SK-N-SH treated with all-trans-retinoic acid at 6 μM for 48 hours (cell line): ENCODE data around the gene NRXN3.

Source experiments
- ARNTL ChIP-seq: fragments of 450-650 bp; formaldehyde crosslinking; IDR thresholded peaks from 2 replicates; pipeline ENCODE4 v1.5.0; 2020; ENCODE audit warnings: low read depth, mild to moderate bottlenecking, moderate library complexity, borderline replicate concordance
- BACH2 ChIP-seq: fragments of 250-450 bp; sonication (Bioruptor Pico); IDR thresholded peaks from 2 replicates; pipeline ENCODE4 v1.9.0; 2021; ENCODE audit warnings: mild to moderate bottlenecking, borderline replicate concordance
- PPARA ChIP-seq: fragments of 250-450 bp; sonication (Bioruptor Pico); IDR thresholded peaks from 2 replicates; pipeline ENCODE4 v1.5.0; 2020; ENCODE audit warnings: mild to moderate bottlenecking, borderline replicate concordance
- RARB ChIP-seq: fragments of 250-450 bp; sonication (Bioruptor Pico); IDR thresholded peaks from 2 replicates; pipeline ENCODE4 v1.8.0; 2021; ENCODE audit warnings: mild to moderate bottlenecking, moderate library complexity
- TOX ChIP-seq: fragments of 250-450 bp; sonication (Bioruptor Pico); IDR thresholded peaks from 2 replicates; pipeline ENCODE4 v1.8.0; 2021; ENCODE audit warnings: mild to moderate bottlenecking, moderate library complexity, borderline replicate concordance
- ZFP3 ChIP-seq: fragments of 250-450 bp; sonication (Bioruptor Pico); IDR thresholded peaks from 2 replicates; pipeline ENCODE4 v1.5.0; 2020; ENCODE audit warnings: mild to moderate bottlenecking, moderate library complexity
- TF ChIP-seq, protein P1 (sequence below): fragments of 250-450 bp; sonication (Bioruptor Pico); IDR thresholded peaks from 2 replicates; pipeline ENCODE4 v1.5.1; 2021; ENCODE audit warnings: mild to moderate bottlenecking, moderate library complexity
- TF ChIP-seq, protein P2 (sequence below): fragments of 250-450 bp; sonication (Bioruptor Pico); IDR thresholded peaks from 2 replicates; pipeline ENCODE4 v1.5.1; 2020; ENCODE audit warnings: low read depth, mild to moderate bottlenecking, moderate library complexity
- TF ChIP-seq, protein P3 (sequence below): fragments of 250-450 bp; sonication (Bioruptor Pico); IDR thresholded peaks from 2 replicates; pipeline ENCODE4 v1.5.0; 2020; ENCODE audit warnings: mild to moderate bottlenecking, moderate library complexity

DNA sequence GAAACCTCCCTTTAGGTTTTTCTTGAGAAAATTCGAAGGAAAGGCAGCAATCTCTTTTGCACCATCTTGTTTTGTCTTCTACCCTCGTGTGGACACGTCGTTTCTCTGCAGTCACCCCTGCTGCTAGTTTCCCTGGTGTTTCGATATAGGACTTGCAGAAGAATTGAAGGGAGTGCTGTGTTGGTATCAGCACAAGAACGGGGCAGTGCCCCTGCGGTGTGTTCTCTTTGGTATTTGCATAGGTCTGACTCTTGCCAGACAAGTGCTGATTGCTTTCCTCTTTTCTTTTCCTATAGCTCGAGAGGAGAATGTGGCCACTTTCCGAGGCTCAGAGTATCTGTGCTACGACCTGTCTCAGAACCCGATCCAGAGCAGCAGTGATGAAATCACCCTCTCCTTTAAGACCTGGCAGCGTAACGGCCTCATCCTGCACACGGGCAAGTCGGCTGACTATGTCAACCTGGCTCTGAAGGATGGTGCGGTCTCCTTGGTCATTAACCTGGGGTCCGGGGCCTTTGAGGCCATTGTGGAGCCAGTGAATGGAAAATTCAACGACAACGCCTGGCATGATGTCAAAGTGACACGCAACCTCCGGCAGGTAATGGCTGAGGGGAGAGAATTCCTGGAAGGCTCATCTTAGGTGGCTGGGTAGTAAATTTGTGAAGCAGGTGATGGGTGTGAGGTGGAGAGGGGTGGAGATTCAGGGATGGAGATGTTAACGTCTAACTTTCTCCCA is 474.8 kb downstream of the NRXN3 start:
- TF ChIP-seq, protein P1, sequence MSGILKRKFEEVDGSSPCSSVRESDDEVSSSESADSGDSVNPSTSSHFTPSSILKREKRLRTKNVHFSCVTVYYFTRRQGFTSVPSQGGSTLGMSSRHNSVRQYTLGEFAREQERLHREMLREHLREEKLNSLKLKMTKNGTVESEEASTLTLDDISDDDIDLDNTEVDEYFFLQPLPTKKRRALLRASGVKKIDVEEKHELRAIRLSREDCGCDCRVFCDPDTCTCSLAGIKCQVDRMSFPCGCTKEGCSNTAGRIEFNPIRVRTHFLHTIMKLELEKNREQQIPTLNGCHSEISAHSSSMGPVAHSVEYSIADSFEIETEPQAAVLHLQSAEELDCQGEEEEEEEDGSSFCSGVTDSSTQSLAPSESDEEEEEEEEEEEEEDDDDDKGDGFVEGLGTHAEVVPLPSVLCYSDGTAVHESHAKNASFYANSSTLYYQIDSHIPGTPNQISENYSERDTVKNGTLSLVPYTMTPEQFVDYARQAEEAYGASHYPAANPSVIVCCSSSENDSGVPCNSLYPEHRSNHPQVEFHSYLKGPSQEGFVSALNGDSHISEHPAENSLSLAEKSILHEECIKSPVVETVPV (CRISPR knock-in tag) = no peak
- TF ChIP-seq TOX (CRISPR knock-in tag) (no peak), BACH2 (CRISPR knock-in tag) (no peak), PPARA (no peak), ARNTL (CRISPR knock-in tag) (no peak), RARB (CRISPR knock-in tag) (no peak), ZFP3 (no peak)
- TF ChIP-seq, protein P2, sequence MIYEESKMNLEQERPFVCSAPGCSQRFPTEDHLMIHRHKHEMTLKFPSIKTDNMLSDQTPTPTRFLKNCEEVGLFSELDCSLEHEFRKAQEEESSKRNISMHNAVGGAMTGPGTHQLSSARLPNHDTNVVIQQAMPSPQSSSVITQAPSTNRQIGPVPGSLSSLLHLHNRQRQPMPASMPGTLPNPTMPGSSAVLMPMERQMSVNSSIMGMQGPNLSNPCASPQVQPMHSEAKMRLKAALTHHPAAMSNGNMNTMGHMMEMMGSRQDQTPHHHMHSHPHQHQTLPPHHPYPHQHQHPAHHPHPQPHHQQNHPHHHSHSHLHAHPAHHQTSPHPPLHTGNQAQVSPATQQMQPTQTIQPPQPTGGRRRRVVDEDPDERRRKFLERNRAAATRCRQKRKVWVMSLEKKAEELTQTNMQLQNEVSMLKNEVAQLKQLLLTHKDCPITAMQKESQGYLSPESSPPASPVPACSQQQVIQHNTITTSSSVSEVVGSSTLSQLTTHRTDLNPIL (CRISPR knock-in tag) = no peak
- TF ChIP-seq, protein P3, sequence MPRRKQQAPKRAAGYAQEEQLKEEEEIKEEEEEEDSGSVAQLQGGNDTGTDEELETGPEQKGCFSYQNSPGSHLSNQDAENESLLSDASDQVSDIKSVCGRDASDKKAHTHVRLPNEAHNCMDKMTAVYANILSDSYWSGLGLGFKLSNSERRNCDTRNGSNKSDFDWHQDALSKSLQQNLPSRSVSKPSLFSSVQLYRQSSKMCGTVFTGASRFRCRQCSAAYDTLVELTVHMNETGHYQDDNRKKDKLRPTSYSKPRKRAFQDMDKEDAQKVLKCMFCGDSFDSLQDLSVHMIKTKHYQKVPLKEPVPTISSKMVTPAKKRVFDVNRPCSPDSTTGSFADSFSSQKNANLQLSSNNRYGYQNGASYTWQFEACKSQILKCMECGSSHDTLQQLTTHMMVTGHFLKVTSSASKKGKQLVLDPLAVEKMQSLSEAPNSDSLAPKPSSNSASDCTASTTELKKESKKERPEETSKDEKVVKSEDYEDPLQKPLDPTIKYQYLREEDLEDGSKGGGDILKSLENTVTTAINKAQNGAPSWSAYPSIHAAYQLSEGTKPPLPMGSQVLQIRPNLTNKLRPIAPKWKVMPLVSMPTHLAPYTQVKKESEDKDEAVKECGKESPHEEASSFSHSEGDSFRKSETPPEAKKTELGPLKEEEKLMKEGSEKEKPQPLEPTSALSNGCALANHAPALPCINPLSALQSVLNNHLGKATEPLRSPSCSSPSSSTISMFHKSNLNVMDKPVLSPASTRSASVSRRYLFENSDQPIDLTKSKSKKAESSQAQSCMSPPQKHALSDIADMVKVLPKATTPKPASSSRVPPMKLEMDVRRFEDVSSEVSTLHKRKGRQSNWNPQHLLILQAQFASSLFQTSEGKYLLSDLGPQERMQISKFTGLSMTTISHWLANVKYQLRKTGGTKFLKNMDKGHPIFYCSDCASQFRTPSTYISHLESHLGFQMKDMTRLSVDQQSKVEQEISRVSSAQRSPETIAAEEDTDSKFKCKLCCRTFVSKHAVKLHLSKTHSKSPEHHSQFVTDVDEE (CRISPR knock-in tag) = no peak
